ENCODE measurements around the gene SFMBT1.

GRCh38 chr3:52982839-52983238 is 63.0 kb downstream of the SFMBT1 start:
- no peak for TF ChIP-seq SRF (CRISPR knock-in tag; IDR thresholded peaks at IDR 0.05)
- no peak for TF ChIP-seq ZEB2 (IDR thresholded peaks at IDR 0.05)
- no peak for TF ChIP-seq USF2 (CRISPR knock-in tag; IDR thresholded peaks at IDR 0.05)
- TF ChIP-seq CEBPZ (IDR thresholded peaks at IDR 0.05; ENCODE audit: borderline replicate concordance, low read depth, low read length) = no peak
- TF ChIP-seq POLR2AphosphoS2 (IDR thresholded peaks at IDR 0.05; ENCODE audit: low read length) = no peak
- no peak for TF ChIP-seq EZH2 (IDR thresholded peaks at IDR 0.05; ENCODE audit: borderline replicate concordance, low read depth, low read length)
- no peak for TF ChIP-seq CTCF (IDR thresholded peaks at IDR 0.05 in 2 of 3, conservative IDR thresholded peaks at IDR 0.05 in 1 of 3; ENCODE audit: insufficient read depth in 2 of 3, low read depth in 1 of 3, low read length in 3 of 3)
- no peak for TF ChIP-seq ZNF143 (CRISPR knock-in tag; IDR thresholded peaks at IDR 0.05)
- no peak for TF ChIP-seq RCOR1 (IDR thresholded peaks at IDR 0.05; ENCODE audit: borderline replicate concordance in 1 of 2, low read depth in 2 of 2, low read length in 2 of 2)
- no peak for TF ChIP-seq CHAMP1 (IDR thresholded peaks at IDR 0.05)
- no peak for TF ChIP-seq MAFK (IDR thresholded peaks at IDR 0.05; ENCODE audit: low read length)

All from K562 (cell line).